ENCODE results near the gene RFESD.

Gene RFESD

GRCh38 chr5:95664204-95664786 is 17.7 kb downstream of the RFESD start:
- H3K4me3 ChIP-seq (ENCODE audit: low read depth, low read length): no peak overlapping the region
- TF ChIP-seq CTCF (IDR thresholded peaks at IDR 0.05; ENCODE audit: insufficient read depth, low read depth, low read length, missing control alignments): peak; percentile 78
- DNase-seq (ENCODE audit: low read depth): peak; percentile 41

- H3K4me3 ChIP-seq (ENCODE audit: low read depth, low read length): no peak overlapping the region
- no peak for TF ChIP-seq CTCF (IDR thresholded peaks at IDR 0.05; ENCODE audit: insufficient read depth, low read depth, low read length, missing control alignments)
- no peak for DNase-seq (ENCODE audit: low read depth)
Observed at GRCh38 chr5:95667061-95667618, 20.6 kb downstream of the RFESD start.

- no peak for TF ChIP-seq CTCF (IDR thresholded peaks at IDR 0.05; ENCODE audit: insufficient read depth, low read depth, low read length, missing control alignments)
- no peak overlapping the region for H3K4me3 ChIP-seq (ENCODE audit: low read depth, low read length)
- no peak for DNase-seq (ENCODE audit: low read depth)
Observed at GRCh38 chr5:95667678-95668077, 21.1 kb downstream of the RFESD start.

- DNase-seq (ENCODE audit: low read depth): no peak
- H3K4me3 ChIP-seq (ENCODE audit: low read depth, low read length): no peak overlapping the region
- TF ChIP-seq CTCF (IDR thresholded peaks at IDR 0.05; ENCODE audit: insufficient read depth, low read depth, low read length, missing control alignments): no peak
Observed at GRCh38 chr5:95668216-95668615, 21.6 kb downstream of the RFESD start.

- TF ChIP-seq CTCF (IDR thresholded peaks at IDR 0.05; ENCODE audit: insufficient read depth, low read depth, low read length, missing control alignments): no peak
- DNase-seq (ENCODE audit: low read depth): no peak
- no peak overlapping the region for H3K4me3 ChIP-seq (ENCODE audit: low read depth, low read length)
Observed at GRCh38 chr5:95668728-95669127, 22.2 kb downstream of the RFESD start.

GRCh38 chr5:95669540-95669939 is 23.0 kb downstream of the RFESD start:
- no peak overlapping the region for H3K4me3 ChIP-seq (ENCODE audit: low read depth, low read length)
- TF ChIP-seq CTCF (IDR thresholded peaks at IDR 0.05; ENCODE audit: insufficient read depth, low read depth, low read length, missing control alignments): no peak
- DNase-seq (ENCODE audit: low read depth): no peak

- DNase-seq (ENCODE audit: low read depth): no peak
- TF ChIP-seq CTCF (IDR thresholded peaks at IDR 0.05; ENCODE audit: insufficient read depth, low read depth, low read length, missing control alignments): no peak
- no peak overlapping the region for H3K4me3 ChIP-seq (ENCODE audit: low read depth, low read length)
Observed at GRCh38 chr5:95669985-95670384, 23.4 kb downstream of the RFESD start.
